GM12878 (cell line): ENCODE data around the gene MRPL49. TPM values are rescaled to one million over a fixed set of nuclear protein-coding genes. Genes with fewer than 3 reads are reported as not detected.

Experiments
- ATAC-seq: fragments of 200-7000 bp; cut with Tn5 transposase; 3 replicates; pipeline ENCODE4 v1.9.1; 2020; ENCODE audit warnings: mild to moderate bottlenecking, moderate library complexity
- BruUV-seq: library from RNA; stranded (reverse); fragments of 400-500 nt; replicated peaks from 2 replicates; lab custom pipeline; 2021; lab: Mats Ljungman, UMichigan
- CTCF ChIA-PET: fragments of 300-600 bp; sonication (Branson Sonifier 250); formaldehyde crosslinking; extraction: SDS; loops from one replicate; lab custom pipeline; 2021; ENCODE audit warnings: inconsistent platforms; lab: Yijun Ruan, JAX
- POLR2A ChIA-PET: fragments of 350-600 bp; formaldehyde crosslinking; extraction: SDS; loops from one replicate; lab custom pipeline; 2021; ENCODE audit warnings: inconsistent platforms; lab: Charles Lee
- RAD21 ChIA-PET: fragments of 300-600 bp; sonication (Branson Sonifier 250); formaldehyde crosslinking; loops from one replicate; lab custom pipeline; 2023; ENCODE audit warnings: antibody characterized with exemption; ENCODE audit not compliant: unreplicated experiment; lab: Charles Lee
- SMC1A ChIA-PET: fragments of 300-600 bp; sonication (Branson Sonifier 250); formaldehyde crosslinking; loops from one replicate; lab custom pipeline; 2023; ENCODE audit not compliant: unreplicated experiment, uncharacterized antibody; lab: Charles Lee
- DNase-seq: peaks from one replicate; pipeline ENCODE4 v3.0.0-alpha.2; 2011; ENCODE audit warnings: low read depth, low spot score
- FAIRE-seq: peaks from 3 replicates; lab custom pipeline; 2011; peaks lifted over from hg19 to GRCh38; lab: Jason Lieb, UNC
- H2AFZ ChIP-seq: 2 replicates; pipeline ENCODE4 v1.6.0; 2011; ENCODE audit warnings: low read depth, low read length, control low read depth; ENCODE audit not compliant: control insufficient read depth
- H3K27ac ChIP-seq: 2 replicates; pipeline ENCODE4 v1.5.1; 2011; ENCODE audit warnings: control low read depth; ENCODE audit not compliant: control insufficient read depth, insufficient read depth
- H3K27me3 ChIP-seq, 2 experiments: replicated peaks in 1 of 2; 2 replicates each; pipeline versions ENCODE4 v1.6.0 to v1.6.1; 2011; ENCODE audit warnings: low read length in 1 of 2; ENCODE audit not compliant: control insufficient read depth in 2 of 2, insufficient read depth in 2 of 2
- H3K36me3 ChIP-seq, 2 experiments: 2 replicates each; pipeline ENCODE4 v1.5.1; 2011; ENCODE audit warnings: low read length in 1 of 2; ENCODE audit not compliant: control insufficient read depth in 2 of 2, insufficient read depth in 2 of 2
- H3K4me1 ChIP-seq: 2 replicates; pipeline ENCODE4 v1.6.1; 2011; ENCODE audit warnings: mild to moderate bottlenecking, low read length, moderate library complexity, mixed read lengths; ENCODE audit not compliant: control insufficient read depth, insufficient read depth
- H3K4me2 ChIP-seq: 2 replicates; pipeline ENCODE4 v1.6.0; 2011; ENCODE audit warnings: control low read depth; ENCODE audit not compliant: control insufficient read depth, insufficient read depth
- H3K4me3 ChIP-seq: fragments of 200-600 bp; sonication (generic); 2 replicates; pipeline ENCODE4 v1.5.1; 2016
- H3K79me2 ChIP-seq: 2 replicates; pipeline ENCODE4 v1.6.0; 2011; ENCODE audit warnings: low read length; ENCODE audit not compliant: control insufficient read depth, insufficient read depth
- H3K9ac ChIP-seq: 2 replicates; pipeline ENCODE4 v1.8.0; 2011; ENCODE audit warnings: low read length, control low read depth, mixed read lengths; ENCODE audit not compliant: control insufficient read depth, insufficient read depth
- H3K9me3 ChIP-seq: replicated peaks from 3 replicates; pipeline ENCODE4 v1.5.1; 2011; ENCODE audit warnings: mild to moderate bottlenecking, low read length; ENCODE audit not compliant: control insufficient read depth, insufficient read depth
- H4K20me1 ChIP-seq: 2 replicates; pipeline ENCODE4 v1.6.0; 2011; ENCODE audit not compliant: control insufficient read depth, insufficient read depth
- ASH2L ChIP-seq: fragments of 300-600, 200-600 bp; sonication (generic); IDR thresholded peaks from 2 replicates; pipeline ENCODE4 v1.6.1; 2017; ENCODE audit warnings: low read depth, mild to moderate bottlenecking, borderline replicate concordance
- BACH1 ChIP-seq: fragments of 450-650 bp; IDR thresholded peaks from 2 replicates; pipeline ENCODE4 v1.6.1; 2017; ENCODE audit warnings: mild to moderate bottlenecking, borderline replicate concordance
- BHLHE40 ChIP-seq, 2 experiments: fragments of 450-650 bp in 1 of 2; IDR thresholded peaks; 2 replicates each; pipeline ENCODE4 v1.6.1; 2011 to 2017; ENCODE audit warnings: low read depth in 2 of 2, borderline replicate concordance in 1 of 2, improper control_type of control experiment in 1 of 2, low read length in 1 of 2, mild to moderate bottlenecking in 1 of 2
- BMI1 ChIP-seq: fragments of 450-650 bp; IDR thresholded peaks from 2 replicates; pipeline ENCODE4 v1.6.1; 2016; ENCODE audit warnings: mild to moderate bottlenecking, moderate library complexity, borderline replicate concordance
- CHD2 ChIP-seq: IDR thresholded peaks from 2 replicates; pipeline ENCODE4 v1.6.1; 2011; ENCODE audit warnings: low read depth, low read length, improper control_type of control experiment, borderline replicate concordance
- CREB1 ChIP-seq: IDR thresholded peaks from 2 replicates; pipeline ENCODE4 v1.6.1; 2012; ENCODE audit warnings: low read depth, mild to moderate bottlenecking, inconsistent platforms
- EED ChIP-seq: sonication (generic); IDR thresholded peaks from 2 replicates; pipeline ENCODE4 v1.6.1; 2016; ENCODE audit warnings: antibody characterized with exemption, low read depth
- EGR1 ChIP-seq, 2 experiments: IDR thresholded peaks; 1 replicate in 1 of 2; 2 replicates in 1 of 2; pipeline ENCODE4 v1.6.1; 2011 to 2012; ENCODE audit warnings: low read depth in 2 of 2, low read length in 2 of 2, borderline replicate concordance in 1 of 2, mild to moderate bottlenecking in 1 of 2, moderate library complexity in 1 of 2
- ETV6 ChIP-seq, 2 experiments: fragments of 450-650 bp in 1 of 2; IDR thresholded peaks in 1 of 2; conservative IDR thresholded peaks in 1 of 2; 2 replicates each; pipeline ENCODE4 v1.6.1; 2014; ENCODE audit warnings: antibody characterized with exemption in 1 of 2, borderline replicate concordance in 1 of 2, low read depth in 1 of 2, mild to moderate bottlenecking in 1 of 2, moderate library complexity in 1 of 2
- HDAC6 ChIP-seq: fragments of 200-600 bp; sonication (generic); IDR thresholded peaks from one replicate; pipeline ENCODE4 v1.8.0; 2017; ENCODE audit warnings: antibody characterized with exemption; ENCODE audit not compliant: unreplicated experiment
- PML ChIP-seq: IDR thresholded peaks from 2 replicates; pipeline ENCODE4 v1.6.1; 2012; ENCODE audit warnings: low read length, inconsistent platforms
- POLR2A ChIP-seq: IDR thresholded peaks from 2 replicates; pipeline ENCODE4 v1.6.1; 2011; ENCODE audit warnings: low read depth, mild to moderate bottlenecking, low read length
- POLR2AphosphoS2 ChIP-seq: IDR thresholded peaks from 2 replicates; pipeline ENCODE4 v1.6.1; 2011; ENCODE audit warnings: low read depth, mild to moderate bottlenecking, low read length, improper control_type of control experiment, moderate library complexity
- POU2F2 ChIP-seq: IDR thresholded peaks from 3 replicates; pipeline ENCODE4 v1.6.1; 2011; ENCODE audit warnings: low read depth, mild to moderate bottlenecking, low read length, borderline replicate concordance
- SMAD5 ChIP-seq: IDR thresholded peaks from 2 replicates; pipeline ENCODE4 v1.6.1; 2016; ENCODE audit warnings: antibody characterized with exemption, low read depth
- TAF1 ChIP-seq: IDR thresholded peaks from 2 replicates; pipeline ENCODE4 v1.6.1; 2011; ENCODE audit warnings: mild to moderate bottlenecking, low read depth, low read length, borderline replicate concordance
- TCF12 ChIP-seq: IDR thresholded peaks from 2 replicates; pipeline ENCODE4 v1.6.1; 2011; ENCODE audit warnings: low read depth, mild to moderate bottlenecking, low read length
- ZNF207 ChIP-seq: fragments of 450-650 bp; IDR thresholded peaks from 2 replicates; pipeline ENCODE4 v1.6.1; 2014; ENCODE audit warnings: antibody characterized with exemption, mild to moderate bottlenecking, borderline replicate concordance
- WGBS: methylation state at CpG from one replicate; pipeline ENCODE4 v1.1.6; 2016; ENCODE audit warnings: low lambda C conversion rate; ENCODE audit not compliant: insufficient replicate concordance, insufficient coverage; ENCODE audit errors: missing lambda C conversion rate; 5-methylcytosine and 5-hydroxymethylcytosine counted together
- in situ Hi-C: fragments of 300-500 bp; cut with MboI; formaldehyde crosslinking; loops from 9 replicates; pipeline ENCODE4 v1.14.3; 2018; ENCODE audit warnings: mixed read lengths
- intact Hi-C: fragments of 100-400 bp; cut with micrococcal nuclease; formaldehyde crosslinking; loops from one replicate; pipeline ENCODE4 v1.14.2; 2022; ENCODE audit not compliant: unreplicated experiment
- polyA plus RNA-seq, 11 experiments: library from polyadenylated mRNA; depleted of rRNA in 4 of 11; unstranded in 6 of 11; stranded (reverse) in 5 of 11; fragments of >200 nt; fragmentation: Nextera tagmentation in 4 of 11; fragmentation: Illumina TruSeq in 1 of 11; extraction: Ambion mirVana in 4 of 11; extraction: Trizol in 1 of 11; gene quantifications; 1 replicate in 1 of 11; 2 replicates in 10 of 11; pipeline versions ENCODE4 v1.2.1 to v1.2.3, GENCODE V29; 2011 to 2016; ENCODE audit warnings: inconsistent platforms in 2 of 11, missing spikeins in 2 of 11, low read depth in 1 of 11
- total RNA-seq, 4 experiments: library from RNA; depleted of rRNA in 3 of 4; stranded (reverse); fragments of >200 nt in 3 of 4; fragmentation: Illumina TruSeq in 1 of 4; extraction: Trizol in 1 of 4; gene quantifications; 2 replicates each; pipeline versions ENCODE4 v1.2.1 to v1.2.3, GENCODE V29; 2013 to 2021
- TF ChIP-seq, protein P1 (sequence below): IDR thresholded peaks from 2 replicates; pipeline ENCODE4 v1.6.1; 2011; ENCODE audit warnings: borderline replicate concordance, low read depth, mild to moderate bottlenecking, moderate library complexity, low read length; ENCODE audit not compliant: insufficient read depth, poor library complexity, severe bottlenecking
- TF ChIP-seq, protein P2 (sequence below): fragments of 450-650 bp; IDR thresholded peaks from 2 replicates; pipeline ENCODE4 v1.6.1; 2014; ENCODE audit warnings: mild to moderate bottlenecking

Gene MRPL49
- total and polyA plus RNA-seq, 10 of the 15 experiments (the other 5 are each of a cell fraction or from before 2014, with no cell fraction given): 42.0 to 116 (median 71.7) TPM

GRCh38 chr11:65111744-65112545, 10.2 kb upstream of the MRPL49 start, which contains the start of gene TM7SF2:
TM7SF2 (plus strand) TSS chr11:65111872; CDS start chr11:65112016, 144 bp downstream.
- in situ Hi-C loops: no loop called here
- under 1% methylated on average over 47 of the region's 64 CpGs for WGBS
- TF ChIP-seq TCF12: 0 out of 2 replicates have a peak, but pooled peaks have one; percentile 22
- no peak for TF ChIP-seq ASH2L
- TF ChIP-seq POU2F2: peak; percentile 56; the same call in 1 of the 3 replicates
- TF ChIP-seq BACH1: 0 out of 2 replicates have a peak, but pooled peaks have one; percentile 48
- TF ChIP-seq EED: 0 out of 2 replicates have a peak, but pooled peaks have one; percentile 26
- no peak for TF ChIP-seq BMI1
- TF ChIP-seq HDAC6: peak; percentile 74
- TF ChIP-seq, protein P1, sequence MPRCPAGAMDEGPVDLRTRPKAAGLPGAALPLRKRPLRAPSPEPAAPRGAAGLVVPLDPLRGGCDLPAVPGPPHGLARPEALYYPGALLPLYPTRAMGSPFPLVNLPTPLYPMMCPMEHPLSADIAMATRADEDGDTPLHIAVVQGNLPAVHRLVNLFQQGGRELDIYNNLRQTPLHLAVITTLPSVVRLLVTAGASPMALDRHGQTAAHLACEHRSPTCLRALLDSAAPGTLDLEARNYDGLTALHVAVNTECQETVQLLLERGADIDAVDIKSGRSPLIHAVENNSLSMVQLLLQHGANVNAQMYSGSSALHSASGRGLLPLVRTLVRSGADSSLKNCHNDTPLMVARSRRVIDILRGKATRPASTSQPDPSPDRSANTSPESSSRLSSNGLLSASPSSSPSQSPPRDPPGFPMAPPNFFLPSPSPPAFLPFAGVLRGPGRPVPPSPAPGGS: peak; percentile 63
- peak; percentile 97 for TF ChIP-seq POLR2A
- 0 out of 2 replicates have a peak, but pooled peaks have one; percentile 2 for TF ChIP-seq CHD2
- TF ChIP-seq, protein P2, sequence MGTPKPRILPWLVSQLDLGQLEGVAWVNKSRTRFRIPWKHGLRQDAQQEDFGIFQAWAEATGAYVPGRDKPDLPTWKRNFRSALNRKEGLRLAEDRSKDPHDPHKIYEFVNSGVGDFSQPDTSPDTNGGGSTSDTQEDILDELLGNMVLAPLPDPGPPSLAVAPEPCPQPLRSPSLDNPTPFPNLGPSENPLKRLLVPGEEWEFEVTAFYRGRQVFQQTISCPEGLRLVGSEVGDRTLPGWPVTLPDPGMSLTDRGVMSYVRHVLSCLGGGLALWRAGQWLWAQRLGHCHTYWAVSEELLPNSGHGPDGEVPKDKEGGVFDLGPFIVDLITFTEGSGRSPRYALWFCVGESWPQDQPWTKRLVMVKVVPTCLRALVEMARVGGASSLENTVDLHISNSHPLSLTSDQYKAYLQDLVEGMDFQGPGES: peak; percentile 41; the same call in 1 of the 2 replicates
- peak; percentile 88; the same call in 1 of the 2 replicates for TF ChIP-seq PML
- peak; percentile 96 for TF ChIP-seq POLR2AphosphoS2
- TF ChIP-seq SMAD5: peak; percentile 46; the same call in 1 of the 2 replicates
- TF ChIP-seq ZNF207: no peak; the same call in 1 of the 2 replicates
- TF ChIP-seq CREB1: peak; percentile 34; the same call in 1 of the 2 replicates
- TF ChIP-seq TAF1: 0 out of 2 replicates have a peak, but pooled peaks have one; percentile 24
- peak in 1 of 2 experiments; percentile 47; a peak in 1 of 3 replicates for TF ChIP-seq EGR1 (IDR thresholded peaks at IDR 0.05; ENCODE audit: borderline replicate concordance in 1 of 2, low read depth in 2 of 2, low read length in 2 of 2)
- no peak for TF ChIP-seq ETV6 (conservative IDR thresholded peaks at IDR 0.05 in 1 of 2, IDR thresholded peaks at IDR 0.05 in 1 of 2; ENCODE audit: borderline replicate concordance in 1 of 2, low read depth in 1 of 2)
- TF ChIP-seq BHLHE40 (IDR thresholded peaks at IDR 0.05; ENCODE audit: borderline replicate concordance in 1 of 2, low read depth in 2 of 2, low read length in 1 of 2): peak; percentile 14 to 37; a peak in 1 of 4 replicates

More at GRCh38 chr11:65111744-65112545, 10.2 kb upstream of the MRPL49 start, which contains the start of gene TM7SF2:
- ChIA-PET POLR2A (interaction anchor here (0.6 to 2.7 kb wide), 11 partner anchors 10 to 333 kb away, joined by 3 to 31 read pairs (median 4); partner anchors contain the start of genes ARL2, CAPN1, FAU and MRPL49), CTCF (interaction anchor here (0.7 to 6.3 kb wide), 32 partner anchors 8 to 310 kb away, joined by 3 to 93 read pairs (median 4); partner anchors contain the start of genes ARL2, CAPN1, CDC42EP2 and CDCA5), RAD21 (interaction anchor here (0.6 to 3.8 kb wide), 16 partner anchors 10 to 264 kb away, joined by 3 to 59 read pairs (median 4); partner anchors contain the start of genes ARL2, CAPN1, CDC42EP2 and DPF2), SMC1A (interaction anchor here (1.2 to 3.1 kb wide), 6 partner anchors 9 to 263 kb away, joined by 3 to 27 read pairs (median 12); partner anchors contain the start of genes CAPN1, FAU and MRPL49)
- Histone ChIP-seq H3K36me3 (peaks cover 8 to 18% of the 10 kb centered on the region in 2 experiments; a peak in 3 of 4 replicates), H3K9me3 (no peaks in the 10 kb centered on the region), H4K20me1 (no peaks in the 10 kb centered on the region; the same call in 1 of the 2 replicates), H3K4me1 (peaks cover 24% of the 10 kb centered on the region), H3K79me2 (peaks cover 14% of the 10 kb centered on the region), H3K9ac (peak within 1 kb of the TSS; percentile 42), H3K27ac (peak within 1 kb of the TSS; percentile 14), H2AFZ (peak within 1 kb of the TSS; percentile 50), H3K4me2 (peak within 1 kb of the TSS; percentile 95), H3K27me3 (no peaks in the 10 kb centered on the region), H3K4me3 (peak within 1 kb of the TSS; percentile 85)
- peak; percentile 89 for ATAC-seq
- no peak for DNase-seq
- peak; percentile 81 for FAIRE-seq
- intact Hi-C loops: loop anchor here (5.0 to 10.0 kb wide), 4 partner anchors 70 to 337 kb away; partner anchors contain the start of genes ATG2A, CAPN1, DPF2 and SF1
- BruUV-seq: TSS peak; percentile 18
